ENCODE data around the gene NHEJ1.

NHEJ1 gene

GRCh38 chr2:219175928-219176817, 15.6 kb upstream of the NHEJ1 start:
- H3K4me3 ChIP-seq (ENCODE audit: low read depth, low read length) = peak overlapping the region; percentile 75
- DNase-seq (ENCODE audit: low read depth) = no peak
- 0 out of 2 replicates have a peak, but pooled peaks have one; percentile 12 for TF ChIP-seq CTCF (IDR thresholded peaks at IDR 0.05; ENCODE audit: control insufficient read depth, extremely low read depth, insufficient read depth)

- DNase-seq (ENCODE audit: low read depth) = no peak
- peak overlapping the region; percentile 75 for H3K4me3 ChIP-seq (ENCODE audit: low read depth, low read length)
- TF ChIP-seq CTCF (IDR thresholded peaks at IDR 0.05; ENCODE audit: control insufficient read depth, extremely low read depth, insufficient read depth) = no peak
Measured at GRCh38 chr2:219175486-219175885, 14.9 kb upstream of the NHEJ1 start.

DNA sequence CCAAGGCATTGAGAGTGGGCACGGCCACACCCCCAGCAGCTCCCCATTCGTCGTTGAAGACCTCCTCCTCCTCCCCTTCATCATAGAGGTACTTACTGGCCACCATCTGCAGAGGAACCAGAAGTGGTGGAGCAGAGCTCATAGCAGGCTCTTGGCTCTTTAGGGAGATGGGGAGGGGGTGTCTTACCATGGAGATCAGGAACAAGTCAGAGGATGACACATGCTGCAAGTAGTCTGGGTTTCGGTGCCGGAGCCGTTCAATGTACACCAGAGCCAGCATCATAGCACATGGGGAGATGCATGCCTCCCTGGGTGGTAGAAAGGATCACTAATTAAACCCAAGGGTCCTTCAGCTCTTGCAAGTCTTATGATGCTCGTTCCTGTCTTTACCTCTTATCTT, 14.2 kb upstream of the NHEJ1 start:
- TF ChIP-seq CTCF (IDR thresholded peaks at IDR 0.05; ENCODE audit: control insufficient read depth, extremely low read depth, insufficient read depth) = no peak
- DNase-seq (ENCODE audit: low read depth) = no peak
- H3K4me3 ChIP-seq (ENCODE audit: low read depth, low read length) = no peak overlapping the region

DNA sequence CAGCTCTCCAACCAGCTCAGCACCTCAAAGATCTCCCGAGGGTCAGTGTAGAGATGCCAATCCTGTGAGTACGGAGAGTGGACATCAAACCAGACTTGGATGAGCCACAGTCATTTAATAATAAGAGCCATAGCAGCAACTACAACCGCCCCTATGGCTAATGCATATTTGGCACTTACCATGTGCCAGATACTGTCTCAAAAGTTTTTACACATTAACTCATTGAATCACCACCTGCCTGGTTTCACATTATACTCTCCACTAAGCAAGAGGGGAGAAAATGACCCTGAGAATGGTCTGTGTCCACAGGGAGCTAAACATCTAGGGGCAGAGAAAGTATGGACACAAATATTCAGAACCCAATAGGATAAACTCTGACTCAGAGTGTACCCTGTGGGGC, 13.5 kb upstream of the NHEJ1 start:
- H3K4me3 ChIP-seq (ENCODE audit: low read depth, low read length) = no peak overlapping the region
- DNase-seq (ENCODE audit: low read depth) = no peak
- TF ChIP-seq CTCF (IDR thresholded peaks at IDR 0.05; ENCODE audit: control insufficient read depth, extremely low read depth, insufficient read depth) = no peak

DNA sequence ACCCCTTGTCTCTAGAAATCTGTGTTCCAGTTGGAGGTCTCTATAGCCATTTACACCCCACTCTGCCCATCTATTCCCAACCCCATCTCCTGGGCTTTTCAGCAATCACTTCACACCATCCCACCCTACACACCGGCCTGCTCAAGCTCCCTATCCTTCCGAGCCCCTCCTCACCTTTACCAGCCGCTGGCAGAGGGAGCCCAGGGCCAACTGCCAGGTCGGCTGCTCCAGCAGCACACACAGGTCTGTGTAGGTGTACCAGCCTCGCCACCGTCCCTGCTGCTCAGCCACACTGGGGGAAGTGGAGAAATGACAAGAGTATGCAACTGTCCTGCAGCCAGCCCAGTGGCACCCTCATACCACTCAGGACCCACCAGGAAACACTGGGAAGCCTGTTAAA, 12.6 kb upstream of the NHEJ1 start:
- no peak overlapping the region for H3K4me3 ChIP-seq (ENCODE audit: low read depth, low read length)
- no peak for DNase-seq (ENCODE audit: low read depth)
- TF ChIP-seq CTCF (IDR thresholded peaks at IDR 0.05; ENCODE audit: control insufficient read depth, extremely low read depth, insufficient read depth) = no peak

DNA sequence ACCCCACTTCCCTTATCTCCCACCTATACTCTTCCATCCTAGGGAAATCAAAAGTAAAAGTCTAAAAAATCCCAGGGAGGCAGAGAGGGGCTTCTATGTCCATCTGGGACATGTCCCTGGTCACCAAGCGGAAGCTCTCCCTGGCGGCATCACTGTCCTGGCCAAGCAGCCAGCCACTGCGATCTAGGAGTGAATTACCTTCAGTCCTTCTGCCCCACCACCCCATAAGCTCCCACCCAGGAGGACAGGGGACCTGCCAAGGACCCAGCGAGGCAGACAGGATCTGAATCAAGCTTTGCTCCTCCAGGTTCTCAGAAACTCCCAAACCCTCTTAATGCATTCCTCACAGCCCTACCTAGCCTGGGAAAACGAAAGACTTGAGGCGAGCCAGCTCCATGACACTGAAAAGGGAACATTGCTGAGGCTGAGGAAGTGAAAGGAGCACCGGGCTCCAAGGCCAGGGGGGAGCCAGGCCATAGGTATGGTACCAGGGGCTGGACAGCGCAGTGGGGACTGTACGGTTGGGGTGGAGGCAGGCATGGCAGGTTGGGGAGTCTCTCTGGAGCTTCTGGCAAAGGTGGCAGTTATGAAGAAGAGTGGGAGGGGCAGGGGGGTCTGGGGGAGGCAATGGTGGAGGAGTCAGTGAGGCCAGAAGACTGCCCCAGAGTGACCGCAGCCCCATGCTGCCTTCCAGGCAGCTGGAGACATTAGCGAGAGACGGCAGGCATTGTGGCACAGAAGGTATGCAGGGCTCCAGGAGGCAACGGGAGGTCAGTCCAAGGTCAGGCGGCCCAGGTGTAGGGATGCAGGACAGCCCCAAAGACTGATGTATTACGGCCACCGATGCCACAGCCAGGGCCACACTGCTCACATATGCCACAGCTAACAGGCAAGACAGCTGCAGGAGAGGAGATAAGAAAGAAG, 11.9 kb upstream of the NHEJ1 start:
- TF ChIP-seq CTCF (IDR thresholded peaks at IDR 0.05; ENCODE audit: control insufficient read depth, extremely low read depth, insufficient read depth) = no peak

More for the DNA sequence above, 11.9 kb upstream of the NHEJ1 start:
- H3K4me3 ChIP-seq (ENCODE audit: low read depth, low read length) = no peak overlapping the region
- DNase-seq (ENCODE audit: low read depth) = no peak

All from LNCaP clone FGC (cell line).